Stimulated activated CD4-positive, alpha-beta T cell treated with anti-CD3 and anti-CD28 coated beads, Interleukin-4, amount 100 ng/mL, for 48 hours (primary cell): ENCODE results near the gene CFAP251.
"Not testable (repeated sequence)": the region's sequence is repeated elsewhere in the genome, so short reads cannot be mapped to it uniquely, and the experiment has no call there.

ENCODE experiments used
- DNase-seq, 2 donors: peaks; one replicate each; pipeline ENCODE4 v3.0.0-alpha.2; 2020; ENCODE audit warnings: low read depth in 2 of 2

The CFAP251 gene, protein sequence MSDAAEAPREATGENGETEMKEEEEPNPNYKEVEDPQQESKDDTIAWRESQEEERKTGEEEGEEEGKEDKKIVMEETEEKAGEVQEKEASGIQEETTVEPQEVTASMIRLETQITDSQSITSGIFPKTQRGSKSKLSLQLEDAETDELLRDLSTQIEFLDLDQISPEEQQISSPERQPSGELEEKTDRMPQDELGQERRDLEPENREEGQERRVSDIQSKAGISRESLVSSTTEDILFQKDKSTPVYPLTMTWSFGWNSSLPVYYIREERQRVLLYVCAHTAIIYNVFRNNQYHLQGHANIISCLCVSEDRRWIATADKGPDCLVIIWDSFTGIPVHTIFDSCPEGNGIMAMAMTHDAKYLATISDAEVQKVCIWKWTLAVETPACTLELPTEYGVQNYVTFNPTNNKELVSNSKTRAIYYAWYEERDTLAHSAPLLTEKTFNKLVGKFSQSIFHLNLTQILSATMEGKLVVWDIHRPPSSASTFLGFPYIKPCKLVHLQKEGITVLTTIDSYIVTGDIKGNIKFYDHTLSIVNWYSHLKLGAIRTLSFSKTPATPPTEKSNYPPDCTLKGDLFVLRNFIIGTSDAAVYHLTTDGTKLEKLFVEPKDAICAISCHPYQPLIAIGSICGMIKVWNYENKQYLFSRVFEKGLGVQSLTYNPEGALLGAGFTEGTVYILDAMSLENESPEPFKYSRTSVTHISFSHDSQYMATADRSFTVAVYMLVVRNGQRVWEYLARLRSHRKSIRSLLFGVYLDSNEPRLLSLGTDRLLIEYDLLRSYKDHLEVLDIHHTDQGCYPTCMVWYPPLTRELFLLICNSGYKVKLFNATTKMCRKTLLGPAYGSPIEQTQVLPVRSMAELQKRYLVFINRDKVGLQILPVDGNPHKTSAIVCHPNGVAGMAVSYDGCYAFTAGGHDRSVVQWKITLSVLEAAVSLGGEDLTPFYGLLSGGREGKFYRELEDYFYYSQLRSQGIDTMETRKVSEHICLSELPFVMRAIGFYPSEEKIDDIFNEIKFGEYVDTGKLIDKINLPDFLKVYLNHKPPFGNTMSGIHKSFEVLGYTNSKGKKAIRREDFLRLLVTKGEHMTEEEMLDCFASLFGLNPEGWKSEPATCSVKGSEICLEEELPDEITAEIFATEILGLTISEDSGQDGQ

DNA sequence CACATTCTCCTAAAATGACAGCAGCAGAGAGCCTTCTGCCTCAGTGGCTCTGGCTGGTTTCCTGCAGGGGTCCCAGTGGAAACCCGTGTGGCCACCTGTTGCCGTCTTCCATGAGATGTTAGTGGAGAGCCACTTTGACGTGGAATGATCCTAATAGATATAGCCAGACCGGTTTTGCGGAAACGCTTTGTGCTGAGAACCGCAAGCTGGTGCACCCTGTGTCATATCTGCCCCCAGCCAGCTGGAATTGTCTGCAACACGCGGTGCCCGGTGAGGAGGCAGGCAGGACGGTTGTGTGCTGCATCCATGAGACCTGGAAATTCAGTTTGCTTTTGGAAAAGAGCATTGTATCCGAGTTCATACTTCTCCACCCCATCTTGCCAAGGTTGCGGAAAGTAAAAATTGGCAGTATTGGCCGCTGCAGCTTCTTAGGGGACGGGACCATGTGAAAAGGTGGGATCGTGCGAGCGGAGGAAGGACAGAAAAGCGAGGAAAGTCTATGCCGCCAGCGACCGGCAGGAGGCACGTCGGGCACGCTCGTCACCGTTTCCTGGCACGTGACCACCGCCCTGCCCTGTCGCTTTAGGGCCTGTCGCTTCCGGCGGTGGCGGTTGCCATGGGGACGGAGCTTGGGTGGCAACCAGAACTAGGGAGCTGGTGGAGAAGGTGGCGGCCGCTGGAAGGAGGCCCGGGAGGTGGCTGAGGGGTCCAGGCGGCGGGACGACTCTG is at the start of gene CFAP251:
TSS of gene CFAP251 (plus strand) at position 643 of the 729 bp plus-strand sequence. CDS start 2,714 bp downstream, outside the sequence.
- DNase-seq = peak; percentile 95 to 96

DNA sequence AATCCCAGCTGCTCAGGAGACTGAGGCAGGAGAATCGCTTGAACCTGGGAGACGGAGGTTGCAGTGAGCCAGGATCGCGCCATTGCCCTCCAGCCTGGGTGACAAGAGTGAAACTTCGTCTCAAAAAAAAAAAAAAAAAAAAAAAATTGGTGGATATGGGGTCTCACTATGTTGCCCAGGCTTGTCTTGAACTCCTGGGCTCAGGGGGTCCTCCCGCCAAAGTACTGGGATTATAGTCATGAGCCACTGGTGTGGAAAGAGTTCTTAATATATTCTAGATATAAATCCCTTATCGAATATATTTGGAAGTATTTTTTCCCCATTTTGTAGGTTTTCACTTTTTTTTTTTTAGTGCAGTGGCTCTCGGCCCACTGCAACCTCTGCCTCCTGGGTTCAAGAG is 49.2 kb upstream of the CFAP251 start:
- not testable (repeated sequence) for DNase-seq

DNA sequence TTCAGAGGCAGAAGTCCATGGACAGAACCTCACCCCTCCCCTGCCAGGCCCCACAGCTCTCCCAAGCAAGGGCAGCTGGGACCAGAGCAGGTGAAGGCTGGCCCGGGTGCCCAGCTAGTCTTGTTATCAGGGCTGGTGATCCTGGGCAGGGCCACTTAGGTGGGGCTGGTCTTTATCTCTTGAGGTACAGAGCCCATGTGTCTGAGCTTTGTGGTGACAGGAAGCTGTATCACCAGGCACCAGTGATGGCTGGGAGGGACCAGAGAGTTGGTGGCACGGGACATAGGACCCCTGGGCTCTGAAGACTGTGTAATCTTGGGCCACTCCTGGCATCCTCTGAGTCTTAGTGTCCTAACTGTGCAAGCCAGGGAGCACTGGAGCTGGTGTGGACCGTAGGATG is 46.9 kb upstream of the CFAP251 start:
- no peak for DNase-seq

DNA sequence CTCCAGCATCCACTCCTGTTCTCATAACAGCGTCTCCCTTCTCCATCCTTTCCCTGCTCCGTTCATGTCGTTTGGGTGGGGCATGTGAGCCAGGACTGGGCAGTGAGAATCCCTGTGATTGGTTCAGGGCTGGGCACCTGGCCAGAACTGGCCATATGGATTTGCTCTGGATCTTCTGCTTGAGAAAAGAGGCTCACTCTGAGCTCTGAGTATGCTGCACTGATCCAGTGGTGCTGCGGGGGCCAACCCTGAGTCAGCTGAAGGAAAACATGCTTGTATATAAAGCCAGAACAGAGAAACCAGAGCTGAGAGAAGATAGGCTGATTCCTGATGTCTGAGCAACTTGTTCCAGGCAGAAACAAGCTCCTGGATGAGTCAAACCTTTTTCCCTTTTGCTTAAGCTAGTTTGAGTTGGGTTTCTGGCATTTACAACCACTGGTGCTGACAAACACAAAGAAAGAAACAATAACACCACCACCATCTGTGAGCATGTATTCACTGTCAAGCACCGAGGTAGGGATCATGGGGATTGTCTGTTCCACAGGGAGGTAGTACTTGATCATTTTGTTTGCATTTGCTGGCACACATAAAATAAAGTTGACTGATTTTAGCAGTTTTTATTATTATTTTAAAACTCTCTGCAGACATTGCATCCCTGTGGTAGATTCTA is 45.7 kb upstream of the CFAP251 start:
- no peak for DNase-seq

DNA sequence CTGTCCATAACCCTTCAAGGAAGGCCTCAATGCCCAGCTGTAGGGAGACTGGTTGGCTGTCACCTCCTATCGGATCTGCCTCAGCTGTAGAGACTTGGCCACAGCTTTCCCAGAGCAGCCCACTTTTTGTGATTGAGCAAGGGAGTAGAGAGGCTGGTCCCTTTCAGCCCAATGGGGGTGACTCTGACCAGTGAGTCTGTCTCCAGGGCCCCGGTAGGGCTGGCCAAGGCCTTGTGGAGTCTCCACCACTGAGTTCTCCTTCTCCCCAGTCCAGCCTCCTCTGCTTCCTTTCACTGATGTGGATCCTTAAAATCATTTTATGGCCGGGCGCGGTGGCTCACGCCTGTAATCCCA is 45.2 kb upstream of the CFAP251 start:
- no peak for DNase-seq

DNA sequence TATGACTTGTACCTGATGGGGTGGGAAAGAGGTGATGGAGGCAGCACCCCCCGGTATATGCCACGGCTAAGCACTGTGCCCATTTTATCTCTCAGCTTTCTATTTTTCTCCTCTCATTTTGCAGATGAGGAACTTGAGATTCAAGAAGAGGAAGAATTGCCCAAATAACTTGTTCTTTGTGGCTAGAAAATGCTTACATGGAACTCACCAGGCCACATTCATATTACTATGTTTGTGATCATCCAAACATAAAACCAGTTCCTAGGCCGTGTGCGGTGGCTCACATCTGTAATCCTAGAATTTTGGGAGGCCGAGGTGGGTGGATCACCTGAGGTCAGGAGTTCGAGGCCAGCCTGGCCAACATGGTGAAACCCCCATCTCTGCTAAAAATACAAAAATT is 44.3 kb upstream of the CFAP251 start:
- DNase-seq = no peak

DNA sequence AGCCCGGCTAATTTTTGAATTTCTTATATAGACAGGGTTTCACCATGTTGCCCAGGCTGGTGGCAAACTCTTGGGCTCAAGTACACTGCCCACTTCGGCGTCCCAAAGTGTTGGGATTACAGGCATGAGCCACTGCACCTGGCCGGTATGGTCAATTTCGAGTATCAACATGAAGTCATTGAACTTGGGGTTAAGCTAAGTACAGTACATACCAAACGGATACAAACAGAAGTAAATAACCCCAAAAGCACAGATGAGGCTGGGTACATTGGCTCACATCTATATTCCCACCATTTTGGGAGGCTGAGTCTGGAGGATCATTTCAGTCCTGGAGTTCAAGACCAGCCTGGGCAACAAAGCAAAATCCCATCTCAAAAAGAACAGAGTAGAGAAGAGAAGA is 42.8 kb upstream of the CFAP251 start:
- no peak for DNase-seq

DNA sequence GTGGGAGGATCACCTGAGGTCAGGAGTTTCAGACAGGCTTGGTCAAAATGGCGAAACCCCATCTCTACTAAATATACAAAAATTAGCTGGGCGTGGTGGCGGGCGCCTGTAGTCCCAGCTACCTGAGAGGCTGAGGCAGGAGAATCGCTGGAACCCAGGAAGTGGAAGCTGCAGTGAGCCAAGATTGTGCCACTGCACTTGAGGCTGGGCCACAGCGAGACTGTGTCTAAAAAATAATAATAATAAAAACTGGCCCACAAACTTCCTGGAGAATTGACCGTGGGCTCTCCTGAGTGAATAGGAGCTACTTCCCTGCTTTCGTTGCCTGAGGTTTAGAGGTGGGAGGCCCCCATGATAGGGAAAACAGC is 42.3 kb upstream of the CFAP251 start:
- not testable (repeated sequence) for DNase-seq

DNA sequence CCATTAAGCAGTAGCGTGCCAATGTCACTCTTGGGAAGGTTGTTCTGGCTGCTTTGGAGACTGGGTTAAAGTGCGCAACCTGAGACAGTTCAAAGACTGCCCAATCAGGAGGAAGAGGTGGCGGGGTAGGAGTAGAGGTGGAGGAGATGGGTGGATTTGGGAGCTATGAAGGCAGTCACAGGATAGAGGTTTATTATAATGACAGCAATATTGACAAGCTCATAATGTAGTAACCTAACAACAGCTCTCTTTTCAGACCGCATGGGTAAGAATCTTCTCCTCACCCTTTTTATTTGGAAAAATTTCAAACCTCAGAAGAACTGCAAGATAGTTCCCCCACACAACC is 35.1 kb upstream of the CFAP251 start:
- DNase-seq = no peak

DNA sequence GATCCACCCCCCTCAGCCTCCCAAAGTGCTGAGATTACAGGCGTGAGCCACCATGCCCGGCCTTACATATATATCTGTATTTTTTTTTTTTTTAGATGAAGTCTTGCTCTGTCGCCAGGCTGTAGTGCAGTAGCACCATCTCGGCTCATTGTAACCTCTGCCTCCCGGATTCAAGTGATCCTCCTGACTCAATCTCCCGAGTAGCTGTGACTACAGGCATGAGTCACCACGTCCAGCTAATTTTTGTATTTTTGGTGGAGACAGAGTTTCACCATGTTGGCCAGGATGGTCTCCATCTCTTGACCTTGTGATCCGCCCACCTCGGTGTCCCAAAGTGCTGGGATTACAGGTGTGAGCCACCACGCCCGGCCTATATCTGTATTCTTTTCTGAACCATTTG is 33.3 kb upstream of the CFAP251 start:
- not testable (repeated sequence) for DNase-seq

DNA sequence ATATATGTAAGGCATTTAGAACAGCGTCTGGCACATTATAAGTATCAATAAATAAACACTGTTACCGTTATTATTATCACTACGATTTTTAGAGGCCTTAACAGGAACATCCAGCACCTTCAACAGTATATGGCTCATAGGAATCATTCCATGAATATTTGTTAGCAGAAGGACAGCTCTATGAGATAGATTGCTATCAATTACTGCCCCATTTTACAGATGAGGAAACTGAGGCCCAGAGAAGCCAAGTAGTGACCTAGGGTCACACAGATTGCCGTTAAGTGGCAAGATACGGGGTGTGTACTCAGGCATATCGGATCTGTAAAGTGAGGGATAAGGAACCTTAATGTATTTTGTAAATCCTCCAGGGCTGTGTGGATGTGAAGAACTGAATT is 30.3 kb upstream of the CFAP251 start:
- DNase-seq = no peak

DNA sequence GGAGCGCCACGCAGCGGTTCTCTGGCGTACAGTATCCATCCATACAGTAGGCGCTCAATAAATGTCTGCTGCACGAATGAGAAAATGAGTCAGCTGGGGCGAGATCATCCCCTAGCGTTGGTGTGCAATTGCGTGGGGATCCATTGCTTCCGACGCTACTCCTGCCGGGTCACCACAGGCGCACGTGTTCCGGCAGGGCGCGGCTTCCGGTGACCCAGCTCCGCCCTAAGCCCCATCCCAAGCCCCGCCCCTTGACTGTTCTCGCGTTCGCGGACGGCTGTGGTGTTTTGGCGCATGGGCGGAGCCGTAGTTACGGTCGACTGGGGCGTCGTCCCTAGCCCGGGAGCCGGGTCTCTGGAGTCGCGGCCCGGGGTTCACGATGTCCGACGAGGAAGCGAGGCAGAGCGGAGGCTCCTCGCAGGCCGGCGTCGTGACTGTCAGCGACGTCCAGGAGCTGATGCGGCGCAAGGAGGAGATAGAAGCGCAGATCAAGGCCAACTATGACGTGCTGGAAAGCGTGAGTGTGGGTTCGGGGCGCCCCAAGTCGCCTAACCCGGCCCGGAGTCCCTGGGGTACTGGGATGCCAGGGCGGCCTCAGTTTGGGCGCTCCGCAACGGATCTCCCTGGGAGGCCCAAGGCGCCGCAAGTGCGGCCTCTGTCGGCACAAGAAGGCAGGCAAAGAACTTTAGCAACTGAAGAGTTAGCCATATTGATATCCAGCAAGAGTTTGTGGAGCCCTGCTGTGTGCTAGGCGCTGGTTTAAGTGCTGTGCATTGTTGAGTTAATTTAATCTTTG is 29.7 kb upstream of the CFAP251 start, which contains the start of gene PSMD9:
TSS of gene PSMD9 (plus strand) at position 313 of the 796 bp plus-strand sequence. CDS start at position 380, 67 bp downstream.
- peak; percentile 99 for DNase-seq

DNA sequence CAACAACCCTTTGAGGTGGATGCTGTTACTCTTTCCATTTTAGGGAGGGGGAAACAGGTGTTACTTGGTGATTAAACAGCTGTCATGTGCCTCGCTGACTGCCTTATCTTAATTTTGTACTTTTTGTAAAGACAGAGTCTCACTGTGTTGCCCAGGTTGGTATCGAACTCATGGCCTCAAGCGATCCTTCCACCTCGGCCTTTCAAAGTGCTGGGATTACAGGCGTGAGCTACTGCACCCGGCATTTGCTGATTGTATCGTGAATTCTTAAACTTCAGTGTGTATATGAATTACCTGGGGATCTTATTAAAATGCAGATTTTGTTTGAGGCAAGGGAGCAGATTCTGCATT is 29.1 kb upstream of the CFAP251 start:
- no peak for DNase-seq

DNA sequence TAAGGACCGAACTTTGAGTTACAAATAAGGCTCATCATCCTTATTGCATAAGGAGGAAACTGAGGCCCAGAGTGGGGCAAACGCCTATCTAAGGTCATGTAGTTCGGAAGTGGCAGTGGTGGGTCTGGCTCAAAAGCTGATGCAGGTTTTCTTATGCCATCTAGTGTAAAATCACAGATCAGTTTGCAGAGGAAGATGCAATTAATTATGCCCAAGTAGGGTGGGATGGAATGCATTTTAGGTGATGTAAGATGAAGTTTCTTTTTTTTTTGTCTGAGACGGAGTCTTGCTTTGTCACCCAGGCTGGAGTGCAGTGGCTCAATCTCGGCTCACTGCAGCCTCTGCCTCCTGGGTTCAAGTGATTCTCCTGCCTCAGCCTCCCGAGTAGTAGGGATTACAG is 28.7 kb upstream of the CFAP251 start:
- DNase-seq = not testable (repeated sequence)

DNA sequence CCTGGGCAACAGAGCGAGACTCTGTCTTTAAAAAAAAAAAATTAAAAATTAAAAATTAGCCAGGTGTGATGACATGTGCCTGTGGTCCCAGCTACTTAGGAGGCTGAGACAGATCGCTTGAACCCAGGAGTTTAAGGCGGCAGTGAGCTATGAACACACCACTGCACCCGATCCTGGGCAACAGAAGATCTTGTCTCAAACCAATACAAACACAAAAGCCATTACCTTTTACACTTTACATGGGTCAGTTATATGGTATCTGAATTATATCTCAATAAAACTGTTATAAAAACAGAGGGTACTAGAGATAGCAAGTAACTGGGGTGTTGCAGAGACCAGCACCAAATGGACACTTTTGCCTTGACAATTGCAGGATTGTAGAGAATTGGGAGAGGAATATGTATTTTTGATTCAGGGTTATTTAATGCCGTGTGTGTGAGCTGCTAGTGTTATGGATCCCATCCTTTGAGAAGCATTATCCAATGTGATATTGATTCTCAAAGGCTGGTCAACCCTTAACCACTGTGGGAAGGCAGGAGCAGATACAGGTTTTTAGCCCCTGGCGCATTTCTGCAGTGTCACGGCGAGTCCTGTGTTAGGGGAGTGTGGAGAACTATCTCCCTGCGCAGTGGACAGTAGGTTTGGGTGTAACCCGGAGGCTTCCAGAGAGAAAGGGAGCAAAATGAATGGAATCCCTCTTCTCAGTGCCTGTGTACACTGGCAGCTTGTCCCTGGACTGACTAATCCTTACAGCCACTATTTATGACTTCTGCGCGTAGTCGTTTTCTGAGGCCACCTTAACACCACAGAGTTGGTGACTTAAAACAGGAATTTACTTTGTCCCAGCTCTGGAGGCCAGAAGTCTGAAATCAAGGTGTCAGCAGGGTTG is 25.5 kb upstream of the CFAP251 start:
- no peak for DNase-seq

DNA sequence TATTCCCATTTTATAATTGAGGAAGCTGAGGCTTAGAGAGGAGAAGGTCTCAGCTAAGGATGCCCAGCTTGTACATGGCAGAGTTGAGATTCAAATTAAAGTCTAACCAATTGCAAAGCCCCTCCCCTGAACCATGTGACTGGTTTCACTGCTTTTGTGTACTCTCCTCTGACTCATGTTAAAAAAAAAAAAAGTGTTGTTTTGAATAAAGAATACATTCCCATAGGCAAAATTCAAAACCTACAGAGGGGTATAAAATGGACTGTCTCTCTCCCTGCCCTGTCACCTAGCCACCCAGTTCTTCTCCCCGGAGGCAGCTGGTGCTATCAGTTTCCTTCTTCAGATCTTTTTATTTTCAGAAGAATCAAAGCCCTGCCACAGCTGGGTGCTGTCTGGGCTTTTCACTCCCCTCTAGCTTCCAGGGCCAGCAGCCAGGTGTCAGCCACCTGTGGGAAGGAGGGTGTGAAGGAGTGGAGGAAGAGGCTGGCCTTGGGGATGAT is 24.4 kb upstream of the CFAP251 start:
- DNase-seq = no peak

DNA sequence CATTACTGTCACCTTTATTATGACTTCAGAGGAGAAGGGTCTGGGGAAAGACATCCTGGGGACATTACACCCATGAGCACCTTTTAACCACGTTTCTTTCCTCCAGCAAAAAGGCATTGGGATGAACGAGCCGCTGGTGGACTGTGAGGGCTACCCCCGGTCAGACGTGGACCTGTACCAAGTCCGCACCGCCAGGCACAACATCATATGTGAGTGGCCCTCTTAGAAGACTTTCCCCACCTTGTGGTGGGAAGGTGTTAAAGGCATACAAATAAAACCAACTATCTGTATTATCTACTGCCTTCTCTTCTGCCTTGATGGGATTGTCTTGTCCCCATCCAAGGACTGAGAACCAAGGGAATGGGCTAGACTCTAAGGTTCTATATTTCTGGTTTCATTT is 23.8 kb upstream of the CFAP251 start:
- DNase-seq = no peak

DNA sequence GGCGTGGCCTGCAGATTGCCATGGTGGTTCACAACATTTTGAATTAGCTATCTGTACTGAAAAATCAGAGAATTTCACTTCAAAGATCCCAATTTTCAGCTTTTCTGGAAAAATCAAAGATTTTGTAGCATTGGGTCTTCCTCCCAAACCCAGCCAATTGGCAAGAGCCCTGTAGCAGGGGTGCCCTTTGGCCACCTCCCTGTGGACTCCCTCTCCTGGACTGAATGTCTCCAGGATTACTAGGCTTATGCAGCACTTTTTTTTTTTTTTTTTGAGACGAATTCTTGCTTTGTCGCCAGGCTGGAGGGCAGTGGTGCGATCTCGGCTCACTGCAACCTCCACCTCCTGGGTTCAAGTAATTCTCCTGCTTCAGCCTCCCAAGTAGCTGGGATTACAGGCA is 20.1 kb upstream of the CFAP251 start:
- no peak for DNase-seq

DNA sequence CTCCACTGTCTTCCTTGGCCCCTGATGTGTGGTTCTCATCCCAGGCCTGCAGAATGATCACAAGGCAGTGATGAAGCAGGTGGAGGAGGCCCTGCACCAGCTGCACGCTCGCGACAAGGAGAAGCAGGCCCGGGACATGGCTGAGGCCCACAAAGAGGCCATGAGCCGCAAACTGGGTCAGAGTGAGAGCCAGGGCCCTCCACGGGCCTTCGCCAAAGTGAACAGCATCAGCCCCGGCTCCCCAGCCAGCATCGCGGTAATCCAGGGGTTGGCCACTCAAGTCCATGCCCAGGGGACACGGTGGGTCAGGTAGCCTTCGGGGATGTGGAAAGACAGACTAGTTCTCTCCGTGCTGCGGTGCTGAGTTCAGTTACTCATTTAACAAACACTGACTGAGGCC is 18.8 kb upstream of the CFAP251 start:
- DNase-seq = no peak
